ENCODE measurements around the gene AAGAB.
"Not testable (repeated sequence)": the region's sequence is repeated elsewhere in the genome, so short reads cannot be mapped to it uniquely, and the experiment has no call there.

The AAGAB gene

DNA sequence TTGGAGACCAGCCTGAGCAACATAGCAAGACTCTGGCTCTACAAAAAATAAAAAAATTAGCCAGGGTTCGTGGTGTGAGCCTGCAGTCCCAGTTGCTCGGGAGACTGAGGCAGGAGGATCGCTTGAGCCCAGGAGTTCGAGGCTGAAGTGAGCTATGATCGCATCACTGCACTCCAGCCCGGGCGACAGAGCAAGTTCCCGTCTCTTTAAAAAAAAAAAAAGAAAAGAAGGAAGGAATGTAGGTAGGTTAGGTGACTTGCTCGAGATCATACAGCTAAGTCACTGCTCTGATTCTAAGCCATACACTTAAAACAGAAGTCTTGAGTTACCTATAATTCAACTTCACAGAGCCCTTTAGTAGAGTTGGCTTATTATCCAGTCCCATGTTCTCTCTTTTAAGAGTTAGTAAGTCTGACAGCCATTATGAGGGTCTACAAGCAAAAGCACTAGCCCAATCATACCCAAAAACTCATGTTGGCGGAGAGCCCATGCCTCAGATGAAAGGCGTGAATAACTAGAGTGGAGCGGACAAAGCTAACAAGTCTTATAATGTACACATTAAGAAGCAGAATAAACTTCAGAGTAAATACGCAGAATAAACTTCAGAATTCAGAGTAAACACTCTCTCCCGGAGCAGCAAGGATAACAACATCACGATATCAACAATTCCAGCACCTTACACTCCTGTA, 768 bp downstream of the AAGAB start:
- Histone ChIP-seq H3K36me3 (ENCODE audit: control insufficient read depth, insufficient read depth, low read length) (no peaks in the 10 kb centered on the region), H3K4me1 (ENCODE audit: control insufficient read depth, insufficient read depth, low read length) (no peaks in the 10 kb centered on the region), H3K4me3 (ENCODE audit: insufficient read depth, low read depth, low read length) (peak overlapping the region; percentile 81), H3K27me3 (ENCODE audit: control insufficient read depth, insufficient read depth, low read length, poor library complexity, severe bottlenecking) (peaks cover 12% of the 10 kb centered on the region), H3K27ac (ENCODE audit: insufficient read depth, low read depth, low read length, poor library complexity, severe bottlenecking) (peak overlapping the region; percentile 58), H3K9me3 (ENCODE audit: control insufficient read depth, low read length) (no peaks in the 10 kb centered on the region)
- WGBS, 2 experiments = 38 to 45% methylated on average over 15 of the region's 15 CpGs

DNA sequence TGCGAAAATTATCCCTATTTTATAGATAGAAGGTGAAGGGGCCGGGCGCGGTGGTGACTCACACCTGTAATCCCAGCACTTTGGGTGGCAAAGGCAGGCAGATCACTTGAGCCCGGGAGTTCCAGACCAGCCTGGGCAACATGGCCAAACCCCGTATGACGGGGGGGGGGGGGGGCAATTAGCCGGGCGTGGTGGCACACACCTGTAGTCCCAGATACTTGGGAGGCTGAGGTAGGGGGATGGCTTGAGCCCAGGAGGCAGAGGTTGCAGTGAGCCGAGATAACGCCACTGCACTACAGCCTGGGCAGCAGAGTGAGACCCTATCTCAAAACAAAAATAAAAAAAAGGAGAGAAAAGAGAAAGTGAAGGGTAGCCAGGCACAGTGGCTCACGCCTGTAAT, 1.4 kb downstream of the AAGAB start:
- peaks cover 12% of the 10 kb centered on the region for H3K27me3 ChIP-seq (ENCODE audit: control insufficient read depth, insufficient read depth, low read length, poor library complexity, severe bottlenecking)
- no peaks in the 10 kb centered on the region for H3K36me3 ChIP-seq (ENCODE audit: control insufficient read depth, insufficient read depth, low read length)
- 93 to 94% methylated on average over 12 of the region's 12 CpGs for WGBS, 2 experiments
- H3K27ac ChIP-seq (ENCODE audit: insufficient read depth, low read depth, low read length, poor library complexity, severe bottlenecking) = no peak overlapping the region
- H3K4me1 ChIP-seq (ENCODE audit: control insufficient read depth, insufficient read depth, low read length) = no peaks in the 10 kb centered on the region
- no peak overlapping the region for H3K4me3 ChIP-seq (ENCODE audit: insufficient read depth, low read depth, low read length)
- no peaks in the 10 kb centered on the region for H3K9me3 ChIP-seq (ENCODE audit: control insufficient read depth, low read length)

DNA sequence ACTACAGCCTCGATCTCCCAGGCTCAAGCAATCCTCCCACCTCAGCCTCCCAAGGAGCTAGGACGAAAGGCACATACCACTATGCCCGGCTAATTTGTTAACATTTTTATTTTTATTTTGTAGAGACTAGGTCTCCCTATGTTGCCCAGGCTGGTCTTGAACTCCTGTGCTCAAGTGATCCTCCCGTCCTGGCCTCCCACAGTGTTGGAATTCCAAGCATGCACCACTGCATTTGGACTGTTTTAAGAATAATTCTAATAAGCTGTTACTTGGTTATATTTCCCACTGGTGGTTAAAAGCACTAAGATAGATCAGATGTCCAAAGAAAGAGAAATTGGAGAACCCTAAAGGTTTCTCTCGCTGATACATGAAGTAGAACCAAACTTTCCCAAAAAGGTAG, 3.1 kb downstream of the AAGAB start:
- Histone ChIP-seq H3K36me3 (ENCODE audit: control insufficient read depth, insufficient read depth, low read length) (no peaks in the 10 kb centered on the region), H3K4me1 (ENCODE audit: control insufficient read depth, insufficient read depth, low read length) (no peaks in the 10 kb centered on the region), H3K4me3 (ENCODE audit: insufficient read depth, low read depth, low read length) (no peak overlapping the region), H3K9me3 (ENCODE audit: control insufficient read depth, low read length) (no peaks in the 10 kb centered on the region), H3K27ac (ENCODE audit: insufficient read depth, low read depth, low read length, poor library complexity, severe bottlenecking) (no peak overlapping the region), H3K27me3 (ENCODE audit: control insufficient read depth, insufficient read depth, low read length, poor library complexity, severe bottlenecking) (peaks cover 12% of the 10 kb centered on the region)
- WGBS, 2 experiments = 92 to 94% methylated on average over 5 of the region's 5 CpGs

GRCh38 chr15:67249830-67250229, 4.6 kb downstream of the AAGAB start:
- Histone ChIP-seq H3K27me3 (ENCODE audit: control insufficient read depth, insufficient read depth, low read length, poor library complexity, severe bottlenecking) (peaks cover under 1% of the 10 kb centered on the region), H3K9me3 (ENCODE audit: control insufficient read depth, low read length) (no peaks in the 10 kb centered on the region), H3K4me1 (ENCODE audit: control insufficient read depth, insufficient read depth, low read length) (no peaks in the 10 kb centered on the region), H3K36me3 (ENCODE audit: control insufficient read depth, insufficient read depth, low read length) (peaks cover 4% of the 10 kb centered on the region), H3K27ac (ENCODE audit: insufficient read depth, low read depth, low read length, poor library complexity, severe bottlenecking) (no peak overlapping the region), H3K4me3 (ENCODE audit: insufficient read depth, low read depth, low read length) (no peak overlapping the region)

GRCh38 chr15:67248011-67248505, 6.4 kb downstream of the AAGAB start:
- H3K9me3 ChIP-seq (ENCODE audit: control insufficient read depth, low read length) = no peaks in the 10 kb centered on the region
- H3K4me3 ChIP-seq (ENCODE audit: insufficient read depth, low read depth, low read length) = no peak overlapping the region
- no peaks in the 10 kb centered on the region for H3K4me1 ChIP-seq (ENCODE audit: control insufficient read depth, insufficient read depth, low read length)
- H3K36me3 ChIP-seq (ENCODE audit: control insufficient read depth, insufficient read depth, low read length) = peaks cover 4% of the 10 kb centered on the region
- H3K27me3 ChIP-seq (ENCODE audit: control insufficient read depth, insufficient read depth, low read length, poor library complexity, severe bottlenecking) = no peaks in the 10 kb centered on the region
- no peak overlapping the region for H3K27ac ChIP-seq (ENCODE audit: insufficient read depth, low read depth, low read length, poor library complexity, severe bottlenecking)

DNA sequence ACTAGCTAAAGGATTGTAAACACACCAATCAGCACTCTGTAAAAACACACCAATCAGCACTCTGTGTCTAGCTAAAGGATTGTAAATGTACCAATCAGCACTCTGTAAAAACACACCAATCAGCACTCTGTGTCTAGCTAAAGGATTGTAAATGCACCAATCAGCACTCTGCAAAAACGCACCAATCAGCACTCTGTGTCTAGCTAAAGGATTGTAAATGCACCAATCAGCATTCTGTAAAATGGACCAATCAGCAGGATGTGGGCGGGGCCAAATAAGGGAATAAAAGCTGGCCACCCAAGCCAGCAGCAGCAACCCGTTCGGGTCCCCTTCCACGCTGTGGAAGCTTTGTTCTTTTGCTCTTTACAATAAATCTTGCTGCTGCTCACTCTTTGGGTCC, 7.9 kb downstream of the AAGAB start:
- not testable (repeated sequence) for H3K9me3 ChIP-seq (ENCODE audit: control insufficient read depth, low read length); H3K4me3 ChIP-seq (ENCODE audit: insufficient read depth, low read depth, low read length); H3K4me1 ChIP-seq (ENCODE audit: control insufficient read depth, insufficient read depth, low read length); H3K27me3 ChIP-seq (ENCODE audit: control insufficient read depth, insufficient read depth, low read length, poor library complexity, severe bottlenecking); H3K27ac ChIP-seq (ENCODE audit: insufficient read depth, low read depth, low read length, poor library complexity, severe bottlenecking); H3K36me3 ChIP-seq (ENCODE audit: control insufficient read depth, insufficient read depth, low read length)
- 97% methylated on average over 5 of the region's 5 CpGs for WGBS, 2 experiments

- Histone ChIP-seq H3K27me3 (ENCODE audit: control insufficient read depth, insufficient read depth, low read length, poor library complexity, severe bottlenecking) (no peaks in the 10 kb centered on the region), H3K36me3 (ENCODE audit: control insufficient read depth, insufficient read depth, low read length) (peaks cover 4% of the 10 kb centered on the region), H3K4me1 (ENCODE audit: control insufficient read depth, insufficient read depth, low read length) (no peaks in the 10 kb centered on the region), H3K4me3 (ENCODE audit: insufficient read depth, low read depth, low read length) (no peak overlapping the region), H3K9me3 (ENCODE audit: control insufficient read depth, low read length) (no peaks in the 10 kb centered on the region), H3K27ac (ENCODE audit: insufficient read depth, low read depth, low read length, poor library complexity, severe bottlenecking) (no peak overlapping the region)
- WGBS, 2 experiments = 100% methylated on average over 1 to 2 of the region's 3 CpGs
Observed at GRCh38 chr15:67244971-67245478, 9.4 kb downstream of the AAGAB start.

DNA sequence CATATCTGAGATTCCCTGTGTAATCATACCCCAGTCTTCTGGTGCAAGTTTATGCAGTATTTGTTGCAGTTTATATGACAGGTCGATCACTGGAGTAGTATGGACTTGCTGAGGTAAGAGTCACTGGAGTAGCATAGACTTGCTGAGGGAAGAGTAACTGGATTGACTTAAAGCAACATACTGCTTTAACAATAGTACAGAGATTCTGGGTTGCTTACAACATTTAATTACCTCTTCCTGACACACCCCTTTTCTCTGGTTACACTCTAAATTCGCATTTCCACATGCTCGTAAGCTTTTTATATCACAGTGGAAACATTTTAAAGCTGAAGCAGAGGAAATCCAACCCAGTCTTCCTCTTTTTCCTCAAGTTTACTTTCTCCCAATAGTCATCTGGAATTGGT, 11.8 kb downstream of the AAGAB start:
- no peak overlapping the region for H3K27ac ChIP-seq (ENCODE audit: insufficient read depth, low read depth, low read length, poor library complexity, severe bottlenecking)

DNA sequence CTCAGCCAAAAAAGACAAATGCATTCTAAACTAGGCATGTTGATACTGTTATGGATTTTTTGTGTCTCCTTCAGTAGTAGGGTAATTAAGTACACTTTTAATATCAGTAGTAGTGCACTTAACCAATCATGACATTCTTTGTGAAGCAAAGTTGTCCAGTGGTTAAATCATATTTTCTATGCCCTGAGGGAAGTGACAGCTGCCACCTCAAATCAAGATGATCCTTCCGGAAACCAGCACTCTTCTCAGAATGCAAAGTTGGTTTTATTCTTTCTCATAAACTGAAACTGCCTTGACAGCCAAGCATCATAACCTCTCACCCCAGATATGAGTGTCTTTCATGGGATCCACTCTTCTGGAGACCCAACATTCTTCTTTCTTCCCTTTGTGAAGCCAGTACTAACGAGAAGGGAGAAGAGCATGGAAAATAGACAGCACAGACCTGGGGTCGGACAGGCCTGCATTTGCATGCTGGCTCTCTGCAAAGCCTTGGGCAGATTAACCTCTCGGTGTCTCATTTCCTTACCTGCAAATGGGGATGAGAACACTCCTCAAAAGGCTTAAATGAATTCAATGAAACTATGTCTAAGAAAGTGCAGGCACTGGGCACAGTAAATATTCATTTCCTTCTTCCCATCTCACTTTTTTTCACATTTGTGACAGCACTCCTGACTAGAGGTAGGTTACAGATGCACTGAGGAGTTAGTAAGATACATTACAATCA, 13.2 kb downstream of the AAGAB start:
- no peaks in the 10 kb centered on the region for H3K9me3 ChIP-seq (ENCODE audit: control insufficient read depth, low read length)
- no peaks in the 10 kb centered on the region for H3K27me3 ChIP-seq (ENCODE audit: control insufficient read depth, insufficient read depth, low read length, poor library complexity, severe bottlenecking)
- H3K4me3 ChIP-seq (ENCODE audit: insufficient read depth, low read depth, low read length) = no peak overlapping the region
- peaks cover 4% of the 10 kb centered on the region for H3K36me3 ChIP-seq (ENCODE audit: control insufficient read depth, insufficient read depth, low read length)
- 67 to 68% methylated on average over 4 of the region's 4 CpGs for WGBS, 2 experiments
- no peaks in the 10 kb centered on the region for H3K4me1 ChIP-seq (ENCODE audit: control insufficient read depth, insufficient read depth, low read length)
- no peak overlapping the region for H3K27ac ChIP-seq (ENCODE audit: insufficient read depth, low read depth, low read length, poor library complexity, severe bottlenecking)

More for the DNA sequence above, 11.8 kb downstream of the AAGAB start:
- 93 to 97% methylated on average over 3 of the region's 3 CpGs for WGBS, 2 experiments
- H3K27me3 ChIP-seq (ENCODE audit: control insufficient read depth, insufficient read depth, low read length, poor library complexity, severe bottlenecking) = no peaks in the 10 kb centered on the region
- H3K36me3 ChIP-seq (ENCODE audit: control insufficient read depth, insufficient read depth, low read length) = peaks cover 4% of the 10 kb centered on the region
- H3K9me3 ChIP-seq (ENCODE audit: control insufficient read depth, low read length) = no peaks in the 10 kb centered on the region
- no peak overlapping the region for H3K4me3 ChIP-seq (ENCODE audit: insufficient read depth, low read depth, low read length)
- no peaks in the 10 kb centered on the region for H3K4me1 ChIP-seq (ENCODE audit: control insufficient read depth, insufficient read depth, low read length)

DNA sequence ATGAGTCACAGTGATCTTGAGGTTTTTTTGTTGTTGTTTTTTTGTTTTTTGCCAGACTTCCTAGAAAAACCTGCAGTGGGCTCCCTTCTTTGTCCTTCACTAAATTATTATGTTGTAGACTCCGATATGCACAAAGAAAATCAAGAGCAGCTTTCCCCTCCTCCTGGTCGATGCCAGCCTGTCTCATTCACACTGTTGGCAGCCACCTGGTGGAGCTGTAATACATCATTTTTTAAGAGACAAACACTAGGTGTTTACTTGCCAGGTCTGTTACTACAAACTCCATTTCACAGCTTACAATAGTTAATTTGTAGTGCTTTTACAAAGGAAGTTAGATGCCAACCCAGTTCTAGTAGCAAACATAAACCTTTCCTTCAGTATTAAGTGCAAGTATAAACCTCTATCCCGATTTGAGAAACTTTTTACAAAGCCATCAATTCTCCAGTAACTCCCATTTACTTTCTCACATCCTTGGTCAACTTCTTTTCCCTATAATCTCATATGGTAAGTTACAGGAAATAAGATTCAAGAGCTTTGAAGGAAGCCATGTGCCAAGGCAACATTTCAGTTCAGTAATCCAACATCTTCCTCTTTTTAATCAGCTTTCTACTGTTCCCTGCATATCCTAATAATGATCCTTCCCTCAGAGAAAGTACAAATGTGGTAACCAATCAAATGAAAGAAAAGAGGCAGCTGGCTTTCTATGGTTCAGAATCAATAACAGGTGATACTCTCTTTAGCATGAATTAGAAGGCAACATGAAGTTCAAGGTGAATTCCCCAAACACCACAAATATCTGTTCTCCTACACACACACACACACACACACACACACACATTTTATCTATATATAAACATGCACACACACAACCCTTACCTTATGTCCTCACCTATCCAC, 14.0 kb downstream of the AAGAB start:
- H3K4me3 ChIP-seq (ENCODE audit: insufficient read depth, low read depth, low read length) = no peak overlapping the region
- no peaks in the 10 kb centered on the region for H3K27me3 ChIP-seq (ENCODE audit: control insufficient read depth, insufficient read depth, low read length, poor library complexity, severe bottlenecking)
- WGBS, 2 experiments = 62 to 73% methylated on average over 3 of the region's 3 CpGs
- no peaks in the 10 kb centered on the region for H3K4me1 ChIP-seq (ENCODE audit: control insufficient read depth, insufficient read depth, low read length)
- H3K27ac ChIP-seq (ENCODE audit: insufficient read depth, low read depth, low read length, poor library complexity, severe bottlenecking) = no peak overlapping the region
- H3K36me3 ChIP-seq (ENCODE audit: control insufficient read depth, insufficient read depth, low read length) = no peaks in the 10 kb centered on the region
- H3K9me3 ChIP-seq (ENCODE audit: control insufficient read depth, low read length) = no peaks in the 10 kb centered on the region
